ENCODE data around the gene WDR70.
"Not testable (repeated sequence)": the region's sequence is repeated elsewhere in the genome, so short reads cannot be mapped to it uniquely, and the experiment has no call there.

GRCh38 chr5:37622354-37622753, 243.2 kb downstream of the WDR70 start:
- not testable (repeated sequence) for TF ChIP-seq CTCF (conservative IDR thresholded peaks at IDR 0.05); ZFX (IDR thresholded peaks at IDR 0.05)

Data from C4-2B (cell line).